ENCODE measurements around the gene S1PR2.

S1PR2 gene

DNA sequence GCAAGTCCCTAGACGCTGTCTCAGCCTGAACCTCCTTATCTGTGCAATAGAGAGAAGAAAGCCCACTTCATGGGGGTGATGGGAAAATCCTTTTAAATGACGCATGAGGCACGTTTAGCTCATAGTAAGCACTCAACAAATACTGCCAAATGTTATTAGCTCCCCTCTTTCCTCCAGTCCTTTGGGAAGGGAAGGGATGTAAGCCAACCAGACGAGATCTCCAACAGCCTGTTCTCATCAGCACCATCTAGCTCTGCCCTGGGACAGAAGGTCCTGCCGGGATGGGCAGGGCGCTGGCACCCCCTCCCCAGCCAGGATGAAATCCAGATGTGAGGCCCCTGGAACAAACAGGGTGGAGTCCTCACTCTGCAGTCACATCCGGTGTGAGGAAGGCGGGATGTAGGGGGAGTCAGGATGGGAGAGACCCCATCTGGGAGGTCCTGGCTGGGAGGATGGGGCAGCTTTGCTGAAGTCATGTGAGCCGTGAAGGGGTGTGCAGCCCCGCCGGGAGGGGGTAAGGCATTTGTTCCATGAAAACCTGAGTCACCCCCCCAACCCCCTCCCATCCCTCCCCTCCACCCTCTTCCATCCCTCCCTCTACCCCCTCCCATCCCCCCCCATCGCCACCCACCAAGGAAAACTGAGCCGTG is 4.6 kb downstream of the S1PR2 start:
- no peak overlapping the region for H2AFZ ChIP-seq (ENCODE audit: low read depth, low read length)
- no peak overlapping the region for H3K4me3 ChIP-seq (ENCODE audit: low read length)
- H3K4me1 ChIP-seq (ENCODE audit: insufficient read depth, low read length): peaks cover 6% of the 10 kb centered on the region
- peaks cover 17% of the 10 kb centered on the region for H3K36me3 ChIP-seq (ENCODE audit: insufficient read depth, low read length)
- H3K27me3 ChIP-seq (ENCODE audit: insufficient read depth, low read length): no peaks in the 10 kb centered on the region
- no peaks in the 10 kb centered on the region for H3K9me3 ChIP-seq (ENCODE audit: low read length)

DNA sequence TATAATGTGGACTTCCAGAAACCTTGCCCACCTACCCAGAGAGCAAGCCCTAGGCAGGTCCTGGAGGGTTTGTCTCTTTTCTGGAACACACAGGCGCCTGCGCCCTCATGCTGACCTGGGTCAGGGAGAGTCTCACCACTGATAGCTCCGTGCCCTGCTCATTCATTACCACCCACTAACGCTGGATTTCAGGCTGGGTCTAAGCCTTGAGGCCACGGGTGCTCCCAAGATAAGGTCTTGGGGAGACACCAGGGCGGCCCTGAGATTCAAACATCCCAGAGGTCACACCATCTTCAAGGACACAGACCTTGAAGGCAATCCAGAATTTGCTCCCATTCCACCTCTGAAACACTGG is 5.1 kb downstream of the S1PR2 start:
- peaks cover 6% of the 10 kb centered on the region for H3K4me1 ChIP-seq (ENCODE audit: insufficient read depth, low read length)
- H3K27me3 ChIP-seq (ENCODE audit: insufficient read depth, low read length): no peaks in the 10 kb centered on the region
- no peak overlapping the region for H2AFZ ChIP-seq (ENCODE audit: low read depth, low read length)
- H3K4me3 ChIP-seq (ENCODE audit: low read length): no peak overlapping the region
- H3K36me3 ChIP-seq (ENCODE audit: insufficient read depth, low read length): peaks cover 17% of the 10 kb centered on the region
- H3K9me3 ChIP-seq (ENCODE audit: low read length): no peaks in the 10 kb centered on the region

DNA sequence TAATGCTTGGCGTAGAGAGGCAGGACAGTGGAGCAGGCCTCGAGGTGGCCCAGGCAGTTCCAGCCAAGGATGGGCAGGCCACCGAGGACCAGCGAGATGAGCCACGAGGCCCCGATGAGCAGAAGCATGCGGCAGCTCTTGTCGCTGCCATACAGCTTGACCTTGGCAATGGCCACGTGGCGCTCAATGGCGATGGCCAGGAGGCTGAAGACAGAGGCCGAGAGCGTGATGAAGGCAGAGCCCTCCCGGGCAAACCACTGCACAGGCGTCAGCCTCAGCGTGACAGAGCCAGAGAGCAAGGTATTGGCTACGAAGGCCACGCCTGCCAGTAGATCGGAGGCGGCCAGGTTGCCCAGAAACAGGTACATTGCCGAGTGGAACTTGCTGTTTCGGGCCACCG is 6.8 kb downstream of the S1PR2 start:
- H3K4me3 ChIP-seq (ENCODE audit: low read length): no peak overlapping the region
- H3K4me1 ChIP-seq (ENCODE audit: insufficient read depth, low read length): no peaks in the 10 kb centered on the region
- H3K27me3 ChIP-seq (ENCODE audit: insufficient read depth, low read length): no peaks in the 10 kb centered on the region

DNA sequence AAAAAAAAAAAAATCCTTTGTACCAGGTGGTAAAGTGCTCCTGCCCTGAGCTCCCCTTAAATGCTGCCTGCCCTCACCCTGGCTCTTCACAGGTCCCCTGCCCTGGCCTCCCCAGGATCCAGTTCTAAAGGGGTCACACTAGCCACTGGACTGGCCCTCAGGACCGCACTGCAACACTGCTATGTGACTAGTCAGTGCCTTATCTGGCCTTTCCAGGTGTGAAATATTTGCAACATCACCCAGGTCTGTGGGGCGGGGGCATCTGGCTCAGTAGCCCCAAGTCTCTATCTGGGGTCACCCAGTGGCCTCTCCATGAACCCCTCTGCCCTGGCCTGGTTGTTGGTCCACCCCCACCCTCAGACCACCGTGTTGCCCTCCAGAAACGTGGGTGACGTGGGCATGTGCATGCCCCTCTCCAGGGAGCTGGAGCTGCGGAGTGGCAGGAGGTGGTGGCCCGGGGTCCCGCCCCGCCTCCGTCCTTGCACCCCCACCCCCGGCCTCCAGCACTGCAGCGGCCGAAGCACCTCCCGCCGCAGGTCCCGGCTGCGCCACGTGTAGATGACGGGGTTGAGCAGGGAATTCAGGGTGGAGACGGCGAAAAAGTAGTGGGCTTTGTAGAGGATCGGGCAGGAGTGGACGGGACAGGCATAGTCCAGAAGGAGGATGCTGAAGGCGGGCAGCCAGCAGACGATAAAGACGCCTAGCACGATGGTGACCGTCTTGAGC is 7.5 kb downstream of the S1PR2 start:
- Histone ChIP-seq H3K36me3 (ENCODE audit: insufficient read depth, low read length) (peaks cover 17% of the 10 kb centered on the region), H2AFZ (ENCODE audit: low read depth, low read length) (no peak overlapping the region), H3K4me3 (ENCODE audit: low read length) (no peak overlapping the region), H3K27me3 (ENCODE audit: insufficient read depth, low read length) (no peaks in the 10 kb centered on the region), H3K4me1 (ENCODE audit: insufficient read depth, low read length) (no peaks in the 10 kb centered on the region), H3K9me3 (ENCODE audit: low read length) (no peaks in the 10 kb centered on the region)

More for the DNA sequence above, 6.8 kb downstream of the S1PR2 start:
- no peak overlapping the region for H2AFZ ChIP-seq (ENCODE audit: low read depth, low read length)
- no peaks in the 10 kb centered on the region for H3K9me3 ChIP-seq (ENCODE audit: low read length)
- peaks cover 17% of the 10 kb centered on the region for H3K36me3 ChIP-seq (ENCODE audit: insufficient read depth, low read length)

DNA sequence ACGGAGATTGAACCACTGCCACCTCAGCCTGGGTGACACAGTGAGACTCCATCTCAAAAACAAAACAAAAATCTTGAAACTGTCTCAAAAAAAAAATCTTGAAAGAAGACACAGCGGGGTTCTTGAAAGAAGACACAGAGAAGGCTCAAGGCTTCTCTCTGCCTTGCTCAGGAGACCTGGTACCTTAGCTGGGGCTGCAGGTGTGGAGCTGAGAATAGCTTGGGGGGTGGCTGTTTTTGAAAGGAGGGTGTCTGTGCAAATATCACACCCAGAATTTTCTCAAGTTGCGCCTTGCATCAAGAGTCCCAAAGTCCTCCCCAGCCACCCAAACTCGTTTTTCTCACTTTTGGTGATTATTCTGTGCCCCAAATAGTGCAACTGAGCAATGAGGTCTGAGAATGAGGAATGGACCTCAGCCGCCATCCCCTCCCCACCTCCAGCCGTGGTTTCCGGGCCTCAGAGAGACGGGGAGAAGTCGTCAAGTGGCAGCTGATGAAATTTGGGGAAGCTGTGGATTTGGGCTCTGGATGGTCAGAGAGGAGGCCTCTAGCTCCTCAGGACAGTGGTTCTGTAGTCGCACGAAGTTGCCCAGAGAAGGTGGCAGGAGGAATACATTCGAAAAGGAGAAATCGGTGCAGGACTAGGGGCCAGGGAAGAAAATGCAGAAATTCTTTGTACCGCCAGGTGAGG is 8.8 kb downstream of the S1PR2 start:
- H3K4me1 ChIP-seq (ENCODE audit: insufficient read depth, low read length): no peaks in the 10 kb centered on the region
- peaks cover 17% of the 10 kb centered on the region for H3K36me3 ChIP-seq (ENCODE audit: insufficient read depth, low read length)
- H3K9me3 ChIP-seq (ENCODE audit: low read length): no peaks in the 10 kb centered on the region
- no peak overlapping the region for H3K4me3 ChIP-seq (ENCODE audit: low read length)
- H2AFZ ChIP-seq (ENCODE audit: low read depth, low read length): no peak overlapping the region
- no peaks in the 10 kb centered on the region for H3K27me3 ChIP-seq (ENCODE audit: insufficient read depth, low read length)

DNA sequence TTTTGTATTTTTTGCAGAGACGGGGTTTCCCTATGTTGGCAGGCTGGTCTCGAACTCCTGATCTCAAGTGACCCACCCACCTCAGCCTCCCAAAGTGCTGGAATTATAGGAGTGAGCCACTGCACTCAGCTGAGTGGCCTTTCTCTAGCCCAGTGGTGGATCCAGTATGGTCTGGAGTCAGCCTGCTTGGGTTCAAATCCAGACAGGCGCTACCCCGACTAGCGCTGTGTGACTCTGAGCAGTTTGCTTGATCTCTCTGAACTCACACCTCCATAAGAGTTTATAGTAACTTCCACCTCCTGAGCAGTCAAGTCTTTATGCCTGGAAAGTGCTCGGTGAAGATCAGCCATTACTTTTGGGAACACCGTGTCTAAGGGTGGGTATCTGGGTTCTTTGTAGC is 10.4 kb downstream of the S1PR2 start:
- H3K9me3 ChIP-seq (ENCODE audit: low read length): no peaks in the 10 kb centered on the region
- H3K4me1 ChIP-seq (ENCODE audit: insufficient read depth, low read length): no peaks in the 10 kb centered on the region

DNA sequence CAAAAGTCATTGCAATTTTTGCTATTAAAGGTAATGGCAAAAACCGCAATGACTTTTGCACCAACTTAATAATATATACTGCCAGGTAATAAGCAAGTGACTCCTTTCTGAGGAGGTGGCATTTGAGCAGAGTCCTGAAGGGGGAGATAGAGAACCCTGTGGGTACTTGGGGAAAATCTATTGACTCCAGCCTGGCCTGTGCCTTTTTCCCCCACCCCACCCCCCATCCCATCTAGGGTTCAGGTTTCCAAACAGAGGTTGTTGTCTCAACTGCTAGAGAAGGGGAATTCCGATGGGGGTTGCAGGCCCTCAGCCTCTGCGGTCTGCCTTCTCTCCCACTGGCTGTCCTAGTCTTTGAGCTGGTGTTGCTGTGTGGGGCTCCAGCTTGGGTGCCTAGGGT is 11.5 kb downstream of the S1PR2 start:
- H2AFZ ChIP-seq (ENCODE audit: low read depth, low read length): no peak overlapping the region
- no peak overlapping the region for H3K4me3 ChIP-seq (ENCODE audit: low read length)
- no peaks in the 10 kb centered on the region for H3K27me3 ChIP-seq (ENCODE audit: insufficient read depth, low read length)

More for the DNA sequence above, 10.4 kb downstream of the S1PR2 start:
- Histone ChIP-seq H3K4me3 (ENCODE audit: low read length) (no peak overlapping the region), H3K27me3 (ENCODE audit: insufficient read depth, low read length) (no peaks in the 10 kb centered on the region), H2AFZ (ENCODE audit: low read depth, low read length) (no peak overlapping the region), H3K36me3 (ENCODE audit: insufficient read depth, low read length) (peaks cover 17% of the 10 kb centered on the region)

DNA sequence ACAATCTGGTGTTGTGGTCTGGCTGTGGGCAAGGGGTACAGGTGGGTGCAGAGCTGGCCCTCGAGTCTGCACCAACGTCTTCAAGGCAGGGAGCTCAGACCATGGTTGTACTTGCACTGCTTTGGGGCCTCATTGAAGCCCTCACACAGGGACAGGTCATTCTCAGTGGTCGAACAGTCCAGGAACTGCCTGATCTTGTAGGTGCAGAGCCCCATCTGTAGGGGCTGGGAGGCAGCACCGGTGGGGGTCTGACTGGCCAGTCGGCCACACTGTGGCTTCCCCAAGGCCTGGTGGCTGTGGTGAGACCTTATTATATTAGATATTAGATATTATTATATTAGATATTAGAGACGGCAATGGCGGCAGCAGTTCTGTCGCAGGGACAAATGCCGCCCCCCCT is 14.0 kb downstream of the S1PR2 start:
- H3K36me3 ChIP-seq (ENCODE audit: insufficient read depth, low read length): no peaks in the 10 kb centered on the region
- no peak overlapping the region for H2AFZ ChIP-seq (ENCODE audit: low read depth, low read length)
- H3K9me3 ChIP-seq (ENCODE audit: low read length): no peaks in the 10 kb centered on the region
- no peak overlapping the region for H3K4me3 ChIP-seq (ENCODE audit: low read length)
- H3K27me3 ChIP-seq (ENCODE audit: insufficient read depth, low read length): no peaks in the 10 kb centered on the region
- no peaks in the 10 kb centered on the region for H3K4me1 ChIP-seq (ENCODE audit: insufficient read depth, low read length)

More for the DNA sequence above, 11.5 kb downstream of the S1PR2 start:
- H3K4me1 ChIP-seq (ENCODE audit: insufficient read depth, low read length): no peaks in the 10 kb centered on the region
- H3K9me3 ChIP-seq (ENCODE audit: low read length): no peaks in the 10 kb centered on the region
- H3K36me3 ChIP-seq (ENCODE audit: insufficient read depth, low read length): peaks cover 14% of the 10 kb centered on the region

DNA sequence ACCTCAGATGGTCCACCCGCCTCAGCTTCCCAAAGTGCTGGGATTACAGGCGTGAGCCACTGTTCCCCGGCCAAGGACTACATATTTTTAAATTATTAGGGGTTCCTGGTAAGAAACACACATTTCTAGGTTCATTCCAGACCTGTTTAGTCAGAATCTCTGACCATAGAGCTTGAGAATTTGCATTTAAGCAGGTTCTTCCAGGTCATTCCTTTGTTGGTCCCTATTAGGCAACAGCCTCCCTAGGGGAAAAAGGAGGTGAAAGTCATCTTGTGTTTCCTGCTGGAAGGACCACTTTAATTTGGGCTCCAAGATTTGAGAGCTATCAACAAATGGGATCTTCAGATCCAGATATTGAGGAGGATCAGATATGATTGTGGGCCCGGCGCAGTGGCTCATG is 16.3 kb downstream of the S1PR2 start:
- Histone ChIP-seq H3K27me3 (ENCODE audit: insufficient read depth, low read length) (no peaks in the 10 kb centered on the region), H3K9me3 (ENCODE audit: low read length) (no peaks in the 10 kb centered on the region), H2AFZ (ENCODE audit: low read depth, low read length) (no peak overlapping the region), H3K4me3 (ENCODE audit: low read length) (no peak overlapping the region), H3K4me1 (ENCODE audit: insufficient read depth, low read length) (no peaks in the 10 kb centered on the region), H3K36me3 (ENCODE audit: insufficient read depth, low read length) (no peaks in the 10 kb centered on the region)

DNA sequence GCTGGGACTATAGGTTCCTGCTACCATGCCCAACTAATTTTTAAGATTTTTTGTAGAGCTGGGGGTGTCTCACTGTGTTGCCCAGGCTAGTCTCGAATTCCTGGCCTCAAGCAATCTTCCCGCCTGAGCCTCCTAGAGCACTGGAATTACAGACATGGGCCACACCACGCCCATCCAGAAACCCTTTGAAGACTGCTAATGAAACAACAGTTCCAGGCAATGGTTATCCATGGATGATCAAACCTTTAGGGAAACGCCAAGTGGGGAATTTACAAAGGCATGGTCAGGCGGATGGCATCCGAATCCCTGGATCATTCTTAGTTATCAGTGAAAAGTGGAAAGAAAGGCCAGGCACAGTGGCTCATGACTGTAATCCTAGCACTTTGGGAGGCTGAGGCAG is 19.4 kb downstream of the S1PR2 start:
- H3K27me3 ChIP-seq (ENCODE audit: insufficient read depth, low read length): no peaks in the 10 kb centered on the region

DNA sequence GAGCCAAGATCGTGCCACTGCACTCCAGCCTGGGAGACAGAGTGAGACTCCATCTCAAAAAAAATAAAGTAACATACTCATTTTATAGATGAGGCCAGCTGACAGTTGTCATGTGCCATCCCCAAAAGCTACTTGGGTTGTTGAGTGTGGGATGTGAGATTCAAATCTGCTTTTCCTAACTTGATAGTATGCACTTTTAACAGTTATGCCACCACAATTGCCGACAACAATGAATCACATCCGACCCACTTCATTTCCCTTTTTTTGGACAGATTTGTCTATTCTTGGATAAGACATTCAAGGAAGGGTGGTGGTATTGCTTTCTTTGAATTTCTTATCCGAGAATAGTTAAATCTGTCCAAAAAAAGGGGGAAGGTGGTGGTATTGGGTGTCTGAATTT is 20.1 kb downstream of the S1PR2 start:
- H2AFZ ChIP-seq (ENCODE audit: low read depth, low read length): no peak overlapping the region
- H3K36me3 ChIP-seq (ENCODE audit: insufficient read depth, low read length): no peaks in the 10 kb centered on the region
- no peaks in the 10 kb centered on the region for H3K4me1 ChIP-seq (ENCODE audit: insufficient read depth, low read length)
- peaks cover 2% of the 10 kb centered on the region for H3K9me3 ChIP-seq (ENCODE audit: low read length)
- H3K27me3 ChIP-seq (ENCODE audit: insufficient read depth, low read length): no peaks in the 10 kb centered on the region
- no peak overlapping the region for H3K4me3 ChIP-seq (ENCODE audit: low read length)

More for the DNA sequence above, 19.4 kb downstream of the S1PR2 start:
- Histone ChIP-seq H2AFZ (ENCODE audit: low read depth, low read length) (no peak overlapping the region), H3K9me3 (ENCODE audit: low read length) (no peaks in the 10 kb centered on the region), H3K4me1 (ENCODE audit: insufficient read depth, low read length) (no peaks in the 10 kb centered on the region), H3K36me3 (ENCODE audit: insufficient read depth, low read length) (no peaks in the 10 kb centered on the region), H3K4me3 (ENCODE audit: low read length) (no peak overlapping the region)

DNA sequence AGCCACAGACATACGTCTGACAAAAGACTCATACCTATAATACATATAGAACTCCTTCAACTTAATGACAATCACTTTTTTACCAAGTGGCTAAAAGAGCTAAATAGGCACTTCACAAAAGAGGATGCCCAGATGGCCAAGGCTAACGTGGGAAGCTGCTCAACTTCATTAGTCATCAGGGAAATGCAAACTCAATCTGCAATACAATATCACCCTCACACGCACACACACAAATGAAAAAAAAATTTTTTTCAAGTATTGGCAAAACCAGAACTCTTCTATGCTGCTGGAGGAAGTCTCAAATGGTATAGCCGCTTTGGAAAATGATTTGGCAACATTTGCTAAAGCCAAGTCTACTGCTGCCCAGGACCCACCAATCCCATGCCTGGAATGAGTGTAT is 21.8 kb downstream of the S1PR2 start:
- Histone ChIP-seq H3K36me3 (ENCODE audit: insufficient read depth, low read length) (no peaks in the 10 kb centered on the region), H2AFZ (ENCODE audit: low read depth, low read length) (no peak overlapping the region), H3K27me3 (ENCODE audit: insufficient read depth, low read length) (no peaks in the 10 kb centered on the region), H3K9me3 (ENCODE audit: low read length) (peaks cover 2% of the 10 kb centered on the region), H3K4me1 (ENCODE audit: insufficient read depth, low read length) (no peaks in the 10 kb centered on the region), H3K4me3 (ENCODE audit: low read length) (no peak overlapping the region)

DNA sequence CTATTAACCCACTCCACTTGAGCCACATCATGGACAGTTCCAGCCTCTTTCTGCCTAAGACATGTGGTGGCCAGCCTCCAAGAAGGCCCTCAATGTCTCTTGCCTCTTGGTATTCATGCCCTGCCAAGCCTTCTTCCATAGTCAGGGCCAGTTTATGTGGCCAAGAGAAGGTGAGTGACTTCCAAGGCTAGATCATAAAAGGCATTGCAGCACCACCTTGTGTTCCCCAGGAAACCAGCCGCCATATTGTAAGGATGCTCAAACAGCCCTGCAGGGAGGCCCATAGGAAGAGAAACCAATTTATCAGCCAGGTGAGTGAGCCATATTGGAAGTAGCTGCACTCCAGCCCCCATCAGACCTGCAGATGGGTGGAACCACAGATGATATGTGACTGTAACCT is 24.1 kb downstream of the S1PR2 start:
- Histone ChIP-seq H3K9me3 (ENCODE audit: low read length) (peaks cover 2% of the 10 kb centered on the region), H2AFZ (ENCODE audit: low read depth, low read length) (no peak overlapping the region), H3K36me3 (ENCODE audit: insufficient read depth, low read length) (no peaks in the 10 kb centered on the region), H3K4me3 (ENCODE audit: low read length) (no peak overlapping the region), H3K4me1 (ENCODE audit: insufficient read depth, low read length) (no peaks in the 10 kb centered on the region), H3K27me3 (ENCODE audit: insufficient read depth, low read length) (no peaks in the 10 kb centered on the region)
